DMS53 (cell line): ENCODE measurements around the gene CSNK1G3.

ENCODE experiments used
- DNase-seq: peaks from one replicate; lab custom pipeline; 2025; lab: John Stamatoyannopoulos, UW

Gene CSNK1G3

GRCh38 chr5:123514615-123515355 lies 2.8 kb downstream of the CSNK1G3 start:
- no peak for DNase-seq

- no peak for DNase-seq
Measured at GRCh38 chr5:123515904-123516303, 3.9 kb downstream of the CSNK1G3 start.

- no peak for DNase-seq
Measured at GRCh38 chr5:123517476-123517875, 5.5 kb downstream of the CSNK1G3 start.

- DNase-seq = no peak
Measured at GRCh38 chr5:123518111-123518510, 6.1 kb downstream of the CSNK1G3 start.

- no peak for DNase-seq
Measured at GRCh38 chr5:123520677-123521247, 8.8 kb downstream of the CSNK1G3 start.

- DNase-seq = no peak
Measured at GRCh38 chr5:123524146-123524545, 12.2 kb downstream of the CSNK1G3 start.

GRCh38 chr5:123527190-123527589 lies 15.2 kb downstream of the CSNK1G3 start:
- no peak for DNase-seq

GRCh38 chr5:123528065-123528464 lies 16.1 kb downstream of the CSNK1G3 start:
- no peak for DNase-seq

GRCh38 chr5:123528878-123529277 lies 16.9 kb downstream of the CSNK1G3 start:
- no peak for DNase-seq

GRCh38 chr5:123530728-123531127 lies 18.8 kb downstream of the CSNK1G3 start:
- no peak for DNase-seq

- DNase-seq = no peak
Measured at GRCh38 chr5:123535648-123536047, 23.7 kb downstream of the CSNK1G3 start.

- no peak for DNase-seq
Measured at GRCh38 chr5:123537256-123537655, 25.3 kb downstream of the CSNK1G3 start.

- DNase-seq = no peak
Measured at GRCh38 chr5:123537845-123538244, 25.9 kb downstream of the CSNK1G3 start.

GRCh38 chr5:123538670-123539459 lies 26.9 kb downstream of the CSNK1G3 start:
- DNase-seq = no peak

GRCh38 chr5:123540534-123540933 lies 28.6 kb downstream of the CSNK1G3 start:
- DNase-seq = no peak

- peak; percentile 46 for DNase-seq
Measured at GRCh38 chr5:123543438-123543837, 31.5 kb downstream of the CSNK1G3 start.

- peak; percentile 54 for DNase-seq
Measured at GRCh38 chr5:123545506-123545905, 33.5 kb downstream of the CSNK1G3 start.

- no peak for DNase-seq
Measured at GRCh38 chr5:123546657-123547056, 34.7 kb downstream of the CSNK1G3 start.

- DNase-seq = peak; percentile 44
Measured at GRCh38 chr5:123549256-123549904, 37.4 kb downstream of the CSNK1G3 start.

GRCh38 chr5:123554601-123555000 lies 42.6 kb downstream of the CSNK1G3 start:
- no peak for DNase-seq

GRCh38 chr5:123557907-123558306 lies 45.9 kb downstream of the CSNK1G3 start:
- DNase-seq = no peak

- DNase-seq = no peak
Measured at GRCh38 chr5:123558762-123559433, 46.9 kb downstream of the CSNK1G3 start.
